GM19328 (cell line): ENCODE results near the gene ANO2.

Experiments used
- ATAC-seq: cut with Tn5 transposase; IDR thresholded peaks from one replicate; pipeline ENCODE4 v1.9.1; 2021; ENCODE audit warnings: mild to moderate bottlenecking, moderate library complexity; ENCODE audit not compliant: unreplicated experiment

The ANO2 gene

GRCh38 chr12:5736527-5736926 is 208.5 kb downstream of the ANO2 start:
- ATAC-seq, result no peak

DNA sequence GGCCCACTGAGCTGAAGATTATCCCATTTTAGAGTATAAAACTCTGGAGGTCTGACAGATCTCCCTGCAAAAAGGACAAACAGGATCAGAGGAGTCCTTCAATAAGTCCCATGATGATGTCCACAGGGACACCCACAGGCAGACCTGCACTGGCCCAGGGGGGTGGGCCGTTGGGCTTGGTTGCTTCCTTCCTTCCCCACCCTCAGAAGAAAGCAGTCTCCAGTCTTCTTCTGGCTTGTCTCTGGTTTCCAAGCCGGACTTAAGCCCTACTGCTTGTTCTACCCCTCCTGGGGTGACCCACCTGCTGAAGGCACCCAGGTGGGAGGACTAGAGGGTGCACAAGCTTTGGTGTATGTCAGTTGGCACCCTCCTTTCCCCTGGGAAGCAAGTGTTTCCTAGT is 209.0 kb downstream of the ANO2 start:
- ATAC-seq, result no peak

DNA sequence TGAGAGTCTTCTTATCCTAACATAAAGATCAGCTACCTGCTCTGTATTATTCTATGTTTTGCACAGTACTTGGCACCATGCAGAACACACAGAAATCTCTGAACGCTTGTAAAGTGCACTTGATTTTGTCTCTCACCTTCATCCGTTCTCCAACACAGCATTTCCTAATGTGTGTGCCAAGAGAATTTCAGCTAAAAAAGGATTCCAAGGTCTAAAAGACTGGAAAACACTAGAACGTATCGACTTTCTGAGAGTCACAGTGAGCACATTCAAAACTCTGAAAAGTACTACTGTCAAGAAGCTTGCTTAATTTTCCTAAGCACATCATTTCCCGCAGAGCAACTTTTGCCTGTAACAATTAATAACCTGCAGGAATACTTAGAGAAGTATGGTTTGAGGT is 211.1 kb downstream of the ANO2 start:
- no peak for ATAC-seq

DNA sequence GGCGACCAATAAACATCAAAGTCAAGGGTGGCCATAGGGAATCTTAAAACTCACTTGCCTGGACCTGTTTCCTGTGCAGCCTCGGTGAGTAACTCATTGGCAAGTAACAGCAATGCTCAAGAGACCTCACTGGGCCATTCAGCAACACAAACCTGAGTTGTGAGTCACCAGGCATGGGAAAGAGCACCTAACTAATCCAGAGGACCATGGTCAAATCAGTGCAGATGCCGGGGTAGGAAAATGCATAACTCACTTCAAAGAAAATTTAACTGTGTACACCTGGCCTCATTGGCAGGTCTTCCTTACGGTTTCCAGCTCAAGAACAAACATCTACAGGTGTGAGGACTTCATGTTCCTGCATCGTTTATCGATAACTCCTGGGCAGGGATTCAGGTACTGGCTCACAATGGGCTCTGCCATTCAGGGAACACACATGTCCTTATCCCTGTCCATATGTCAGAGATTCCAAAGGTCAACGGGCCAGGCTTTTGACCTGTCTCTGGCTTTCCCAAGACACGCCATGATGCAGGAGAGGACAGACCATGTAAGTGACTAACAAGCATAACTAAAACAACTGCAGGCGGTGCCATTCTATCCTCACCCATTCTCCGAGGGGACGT is 211.8 kb downstream of the ANO2 start:
- no peak for ATAC-seq

DNA sequence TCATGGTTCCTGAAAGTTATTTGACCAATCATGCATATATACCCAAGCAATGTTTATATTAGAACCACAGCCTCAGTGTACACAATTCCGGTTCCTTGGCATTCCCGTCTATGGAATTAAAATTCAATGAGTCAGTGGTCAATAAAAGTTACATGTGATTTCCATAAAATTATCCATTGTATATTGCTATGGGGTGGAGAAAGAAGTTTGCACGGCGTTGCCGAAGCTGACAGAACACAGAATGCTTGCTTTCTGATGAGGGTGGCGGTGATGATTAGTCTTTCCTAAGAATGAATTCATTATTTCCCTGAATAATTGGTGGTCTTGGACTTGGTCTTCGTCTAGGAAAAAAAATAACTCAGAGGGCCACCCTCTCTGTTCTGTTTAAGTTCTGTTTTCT is 214.1 kb downstream of the ANO2 start:
- no peak for ATAC-seq

DNA sequence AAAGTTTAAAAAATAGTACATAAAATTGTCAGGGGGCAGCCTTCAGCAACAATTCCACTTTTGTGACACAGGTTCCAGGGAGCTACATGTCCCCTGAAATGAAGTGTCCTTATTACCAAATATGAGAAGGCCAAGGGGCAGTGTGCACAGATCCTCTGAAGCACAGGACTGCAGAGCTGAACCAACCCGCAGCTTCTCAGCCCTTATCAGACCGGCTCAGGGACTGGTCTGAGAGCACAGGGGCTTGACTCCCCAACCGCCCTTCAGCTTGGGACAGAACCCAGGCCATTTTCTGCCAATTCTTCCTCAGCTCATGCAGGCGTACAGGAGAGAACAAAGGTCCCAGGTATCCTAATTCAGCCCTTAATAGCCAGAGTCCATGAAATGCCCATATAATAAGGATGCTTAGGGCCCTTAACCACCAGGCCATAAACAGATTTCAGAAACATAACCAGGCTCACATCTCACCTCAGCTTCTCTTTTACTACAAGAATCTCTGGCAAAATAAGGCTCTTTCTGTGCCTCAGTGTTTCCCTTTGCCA is 221.3 kb downstream of the ANO2 start:
- ATAC-seq, result no peak

GRCh38 chr12:5723071-5723470 is 222.0 kb downstream of the ANO2 start:
- ATAC-seq, result no peak

GRCh38 chr12:5720381-5721005 is 224.6 kb downstream of the ANO2 start:
- no peak for ATAC-seq

DNA sequence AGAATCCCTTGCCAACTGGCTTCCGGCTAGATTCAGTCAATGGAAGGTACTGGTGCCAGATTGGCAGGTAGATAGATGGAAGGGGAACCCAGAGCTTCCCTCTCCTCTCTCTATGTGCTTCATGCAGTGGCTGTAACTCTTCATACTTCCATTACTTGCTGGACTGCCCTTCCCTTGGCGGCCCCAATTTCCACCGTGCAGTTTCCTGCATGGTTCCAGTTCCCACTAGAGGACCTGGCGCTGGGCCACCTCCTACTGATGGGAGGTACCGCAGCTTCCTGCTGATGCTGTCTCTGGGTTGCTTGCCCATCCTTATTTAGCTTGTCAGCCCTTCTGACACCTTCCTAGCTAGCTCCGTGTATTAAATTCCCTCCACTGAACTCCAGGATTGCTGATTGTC is 226.4 kb downstream of the ANO2 start:
- ATAC-seq, result no peak

DNA sequence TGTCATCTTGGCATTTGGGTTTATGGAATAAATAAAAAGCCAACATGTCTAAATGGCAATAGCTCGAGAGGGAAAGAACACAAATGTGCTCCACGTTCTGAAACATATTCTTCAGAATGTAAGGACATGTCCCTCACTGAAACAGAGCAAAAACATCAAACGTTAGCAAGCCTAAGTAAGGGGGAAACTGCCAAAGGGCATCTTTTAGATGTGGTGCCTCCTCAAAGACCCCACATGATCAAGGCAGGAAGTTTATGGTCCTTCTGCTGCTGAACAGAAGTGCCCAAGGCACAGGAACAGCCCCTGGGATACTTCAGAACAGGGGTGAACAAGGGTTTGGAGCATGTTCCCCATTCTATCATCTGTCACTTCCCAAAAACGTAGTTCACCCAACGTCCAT is 227.0 kb downstream of the ANO2 start:
- no peak for ATAC-seq

DNA sequence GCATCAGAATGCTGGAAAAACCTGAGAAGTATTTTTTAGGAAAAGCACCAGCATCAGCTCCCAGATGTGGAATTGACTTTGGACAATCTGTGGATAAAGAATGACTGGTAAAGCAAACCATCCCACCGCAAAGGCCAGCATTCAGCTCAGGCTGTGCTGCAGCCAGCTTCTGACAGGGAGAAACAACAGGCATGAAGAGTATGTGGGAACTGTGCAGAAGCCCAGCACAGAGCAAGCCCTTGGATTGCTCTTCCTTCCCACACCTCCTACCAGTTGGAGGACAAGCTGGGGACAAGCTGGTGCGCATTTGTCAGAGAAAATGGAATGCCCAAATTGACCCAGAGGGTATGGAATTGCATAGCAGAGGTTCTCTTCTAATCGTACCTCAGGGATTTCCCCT is 228.1 kb downstream of the ANO2 start:
- ATAC-seq, result no peak

DNA sequence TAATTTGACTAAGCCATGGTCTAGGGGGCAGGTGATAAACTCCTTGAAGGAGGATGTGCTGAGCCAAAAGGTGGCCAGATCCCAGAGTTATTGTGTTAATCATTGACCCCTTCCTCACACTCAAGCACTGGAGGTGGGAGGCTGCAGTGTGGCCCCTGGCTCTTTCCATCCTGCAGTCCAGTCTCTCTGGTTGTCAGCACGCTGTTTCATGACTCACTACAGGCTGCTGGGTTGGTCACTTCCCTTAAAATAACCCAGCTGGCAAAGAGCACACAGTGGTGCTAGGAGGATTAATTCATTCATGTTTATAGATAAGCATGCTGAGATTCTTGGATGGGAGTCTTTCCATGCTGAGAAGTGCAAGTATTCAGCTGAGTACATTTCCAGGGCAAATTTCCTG is 228.9 kb downstream of the ANO2 start:
- ATAC-seq, result no peak

- ATAC-seq, result no peak
Observed at GRCh38 chr12:5715021-5715420, 230.0 kb downstream of the ANO2 start.

GRCh38 chr12:5713599-5714081 is 231.4 kb downstream of the ANO2 start:
- ATAC-seq, result no peak

DNA sequence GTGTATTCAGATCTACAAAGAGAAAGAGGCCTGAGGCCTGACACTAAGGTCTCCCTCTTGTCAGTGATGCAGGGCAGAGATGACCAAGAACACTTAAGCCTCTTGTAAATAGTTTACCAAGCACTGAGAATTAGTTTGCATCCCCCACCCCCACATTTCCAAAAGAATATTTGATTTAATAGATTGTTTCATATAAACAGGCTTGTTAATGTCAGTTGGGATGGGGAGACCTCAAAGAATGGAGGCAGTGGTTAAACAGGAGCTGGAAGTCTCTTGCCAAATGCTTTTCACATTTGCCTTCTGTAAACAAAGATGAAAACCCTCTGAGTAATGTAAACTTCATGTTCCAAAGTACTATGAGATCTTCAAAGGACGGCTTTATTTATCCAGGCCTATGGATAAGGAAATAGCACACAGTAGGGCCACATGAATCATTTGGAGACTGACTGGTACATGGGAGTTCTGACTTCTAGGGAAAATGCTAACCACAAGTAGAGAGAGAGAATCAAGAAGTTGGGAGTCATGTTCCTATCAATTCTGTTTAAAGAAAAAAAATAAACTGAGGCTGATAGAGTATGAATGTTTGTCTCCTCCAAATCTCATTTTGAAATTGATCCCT is 234.7 kb downstream of the ANO2 start:
- no peak for ATAC-seq

DNA sequence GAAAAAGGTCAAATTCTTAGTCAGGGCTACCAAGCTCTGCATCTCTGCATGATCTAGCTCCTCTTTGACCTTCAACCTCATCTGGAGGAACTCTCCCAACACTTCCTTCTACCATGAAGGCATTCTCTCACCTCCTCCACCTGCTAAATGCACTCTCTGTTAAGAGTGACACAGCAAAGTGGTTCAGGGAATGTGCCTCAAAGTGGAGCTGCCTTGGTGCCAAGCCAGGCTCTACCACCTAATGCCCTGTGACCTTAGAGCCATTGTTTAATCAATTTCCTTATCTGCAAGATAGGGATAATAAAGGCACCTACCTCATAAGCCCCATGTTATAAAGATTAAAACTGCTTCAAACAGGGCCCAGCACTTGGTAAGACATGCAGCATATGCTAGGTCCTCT is 236.7 kb downstream of the ANO2 start:
- no peak for ATAC-seq

DNA sequence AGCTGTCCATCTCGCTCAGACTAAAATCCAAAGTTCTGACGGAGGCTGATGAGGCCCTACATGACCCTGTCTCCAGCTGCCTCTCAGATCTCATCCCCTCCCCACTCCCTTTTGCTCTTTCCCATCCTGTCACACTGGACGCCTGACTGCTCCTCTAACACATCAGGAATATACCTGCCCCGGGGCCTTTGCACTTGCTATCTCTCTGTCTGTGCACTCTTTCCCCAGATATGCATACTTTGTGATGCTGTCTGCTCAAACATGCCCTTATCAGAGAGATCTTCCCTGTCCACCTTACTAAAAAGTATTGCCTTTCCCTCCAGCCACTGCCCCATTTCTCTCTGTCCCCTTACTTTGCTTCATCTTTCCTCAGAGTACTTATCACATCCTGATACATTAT is 238.8 kb downstream of the ANO2 start:
- no peak for ATAC-seq

- no peak for ATAC-seq
Observed at GRCh38 chr12:5705791-5706190, 239.3 kb downstream of the ANO2 start.

GRCh38 chr12:5694759-5695409 is 250.2 kb downstream of the ANO2 start:
- ATAC-seq, result no peak

DNA sequence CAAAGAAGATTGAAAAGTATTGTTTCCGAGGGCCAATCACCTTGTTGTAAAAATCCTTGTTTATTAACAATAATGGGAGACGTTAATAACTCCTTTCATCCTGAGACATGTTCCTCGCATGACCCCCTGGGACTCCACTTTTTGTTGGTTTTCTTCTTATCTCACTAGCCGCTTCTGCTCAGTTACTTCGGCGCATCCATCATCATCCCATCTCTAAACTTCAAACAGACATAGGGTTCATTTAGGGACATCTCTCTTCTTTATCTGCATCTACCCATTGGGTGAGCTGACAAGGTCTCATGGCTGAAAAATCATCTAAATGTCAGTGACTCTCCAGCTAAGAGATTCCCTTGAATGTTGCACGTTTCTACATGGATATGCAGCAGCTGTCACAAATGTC is 252.2 kb downstream of the ANO2 start:
- ATAC-seq, result no peak

DNA sequence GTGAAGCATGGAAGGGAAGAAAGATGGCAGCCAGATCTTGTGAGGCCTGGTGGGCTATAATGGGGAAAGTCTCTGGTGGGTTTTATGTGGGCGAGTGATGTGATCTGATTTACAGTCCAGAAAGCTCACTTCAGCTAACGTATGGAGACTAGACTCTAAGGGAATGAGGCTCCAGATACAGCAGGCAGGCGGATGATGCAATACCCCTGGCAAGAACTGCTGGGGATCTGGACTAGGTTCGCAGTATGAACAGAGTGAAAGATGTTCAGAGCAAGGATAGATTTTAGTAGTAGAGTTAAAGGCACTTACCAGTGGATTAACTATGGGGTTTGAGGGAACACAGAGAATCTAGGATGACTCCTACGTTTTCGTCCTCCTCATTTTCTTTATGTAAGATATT is 253.1 kb downstream of the ANO2 start:
- ATAC-seq, result no peak

GRCh38 chr12:5690240-5690639 is 254.8 kb downstream of the ANO2 start:
- ATAC-seq, result no peak
